Breast epithelium (tissue), 4 donors: ENCODE measurements around the gene MEF2D. TPM values are rescaled to one million over a fixed set of nuclear protein-coding genes. Genes with fewer than 3 reads are reported as not detected.

Source experiments
- DNase-seq, 2 donors: peaks; one replicate each; pipeline ENCODE4 v3.0.0-alpha.2; 2019; ENCODE audit warnings: low spot score in 2 of 2
- H3K27ac ChIP-seq, 2 donors: fragments of 200-600 bp; sonication (generic) in 1 of 2; one replicate each; pipeline ENCODE4 v1.5.1; 2016 to 2019; ENCODE audit warnings: mild to moderate bottlenecking in 1 of 2
- H3K27me3 ChIP-seq, 2 donors: fragments of 200-600 bp; sonication (generic) in 1 of 2; one replicate each; pipeline versions ENCODE4 v1.5.1 to v1.6.0; 2017 to 2019; ENCODE audit warnings: control low read depth in 1 of 2, mild to moderate bottlenecking in 1 of 2
- H3K36me3 ChIP-seq: fragments of 200-600 bp; one replicate; pipeline ENCODE4 v1.5.1; 2019
- H3K4me1 ChIP-seq, 2 donors: fragments of 200-600 bp; sonication (generic); one replicate each; pipeline ENCODE4 v1.5.1; 2016 to 2019; ENCODE audit warnings: control low read depth in 1 of 2
- H3K4me3 ChIP-seq, 3 donors: fragments of 200-600 bp; sonication (generic); 1 replicate in 2 of 3; 2 replicates in 1 of 3; pipeline ENCODE4 v1.5.1; 2016 to 2019; ENCODE audit warnings: mild to moderate bottlenecking in 3 of 3, moderate library complexity in 2 of 3
- H3K9me3 ChIP-seq, 2 donors: fragments of 200-600 bp; sonication (generic) in 1 of 2; one replicate each; pipeline ENCODE4 v1.5.1; 2016 to 2019; ENCODE audit warnings: control low read depth in 1 of 2
- CTCF ChIP-seq, 3 donors: fragments of 450-650 bp; IDR thresholded peaks; one replicate each; pipeline ENCODE4 v1.5.1; 2016 to 2017; ENCODE audit warnings: antibody characterized with exemption in 3 of 3, mild to moderate bottlenecking in 3 of 3, moderate library complexity in 3 of 3
- POLR2A ChIP-seq: fragments of 450-650 bp; IDR thresholded peaks from one replicate; pipeline ENCODE4 v1.6.1; 2016; ENCODE audit warnings: antibody characterized with exemption, mild to moderate bottlenecking, moderate library complexity
- POLR2AphosphoS5 ChIP-seq, 3 donors: sonication (generic); formaldehyde crosslinking; IDR thresholded peaks; one replicate each; pipeline ENCODE4 v1.6.1; 2017; ENCODE audit warnings: antibody characterized with exemption in 3 of 3
- intact Hi-C: fragments of 100-400 bp; cut with DNase I; formaldehyde crosslinking; loops from one replicate; pipeline ENCODE4 v1.15.1; 2023; ENCODE audit warnings: low total_unique reads
- total RNA-seq, 3 donors: library from RNA; depleted of rRNA; stranded (reverse); fragments of >200 nt; gene quantifications; one replicate each; pipeline ENCODE4 v1.1.0, GENCODE V29; 2016

The MEF2D gene
- total RNA-seq, 3 donors from 2014 or later = 25.8 to 34.9 (median 32.1) TPM

GRCh38 chr1:156485984-156486383 is 14.6 kb downstream of the MEF2D start:
- peaks cover 14% of the 10 kb centered on the region for H3K36me3 ChIP-seq
- DNase-seq = no peak
- intact Hi-C loops = no loop called here
- H3K9me3 ChIP-seq = no peaks in the 10 kb centered on the region
- H3K27ac ChIP-seq = peak overlapping the region in 1 of 2 donors; percentile 13
- no peaks in the 10 kb centered on the region for H3K27me3 ChIP-seq
- H3K4me3 ChIP-seq = no peak overlapping the region
- peaks cover 13 to 16% of the 10 kb centered on the region in 2 donors for H3K4me1 ChIP-seq
- TF ChIP-seq POLR2A (no peak), CTCF (IDR thresholded peaks at IDR 0.05) (no peak), POLR2AphosphoS5 (IDR thresholded peaks at IDR 0.05) (no peak)

GRCh38 chr1:156484480-156485058 is 16.0 kb downstream of the MEF2D start:
- intact Hi-C loops = no loop called here
- DNase-seq = no peak
- no peaks in the 10 kb centered on the region for H3K27me3 ChIP-seq
- H3K4me3 ChIP-seq = no peak overlapping the region
- peaks cover 14% of the 10 kb centered on the region for H3K36me3 ChIP-seq
- peaks cover 0 to 5% of the 10 kb centered on the region in 2 donors for H3K4me1 ChIP-seq
- H3K27ac ChIP-seq = no peak overlapping the region
- H3K9me3 ChIP-seq = no peaks in the 10 kb centered on the region
- TF ChIP-seq CTCF (IDR thresholded peaks at IDR 0.05) = no peak
- TF ChIP-seq POLR2AphosphoS5 (IDR thresholded peaks at IDR 0.05) = no peak
- no peak for TF ChIP-seq POLR2A

GRCh38 chr1:156483397-156483796 is 17.2 kb downstream of the MEF2D start:
- Histone ChIP-seq H3K4me1 (peaks cover 0 to 5% of the 10 kb centered on the region in 2 donors), H3K9me3 (no peaks in the 10 kb centered on the region), H3K27me3 (no peaks in the 10 kb centered on the region), H3K36me3 (peaks cover 20% of the 10 kb centered on the region), H3K4me3 (no peak overlapping the region), H3K27ac (no peak overlapping the region)
- DNase-seq = no peak
- TF ChIP-seq CTCF (IDR thresholded peaks at IDR 0.05) (no peak), POLR2AphosphoS5 (IDR thresholded peaks at IDR 0.05) (no peak), POLR2A (no peak)
- intact Hi-C loops = no loop called here

- intact Hi-C loops = no loop called here
- H3K4me3 ChIP-seq = no peak overlapping the region
- DNase-seq = no peak
- H3K27me3 ChIP-seq = no peaks in the 10 kb centered on the region
- H3K27ac ChIP-seq = no peak overlapping the region
- no peaks in the 10 kb centered on the region for H3K9me3 ChIP-seq
- peaks cover 0 to 11% of the 10 kb centered on the region in 2 donors for H3K4me1 ChIP-seq
- peaks cover 20% of the 10 kb centered on the region for H3K36me3 ChIP-seq
- TF ChIP-seq CTCF (IDR thresholded peaks at IDR 0.05) = no peak
Measured at GRCh38 chr1:156482276-156482675, 18.3 kb downstream of the MEF2D start.

- Histone ChIP-seq H3K27ac (peak overlapping the region in 1 of 2 donors; percentile 34), H3K4me1 (peaks cover 0 to 16% of the 10 kb centered on the region in 2 donors), H3K4me3 (no peak overlapping the region), H3K36me3 (peaks cover 20% of the 10 kb centered on the region), H3K9me3 (no peaks in the 10 kb centered on the region), H3K27me3 (no peaks in the 10 kb centered on the region)
- TF ChIP-seq POLR2AphosphoS5 (IDR thresholded peaks at IDR 0.05) = no peak
- intact Hi-C loops = no loop called here
- no peak for DNase-seq
Measured at GRCh38 chr1:156481527-156481926, 19.0 kb downstream of the MEF2D start.
